ENCODE measurements around the gene BLNK.

GRCh38 chr10:96276426-96276825, 5.1 kb upstream of the BLNK start:
- no peak for TF ChIP-seq REST (IDR thresholded peaks at IDR 0.05; ENCODE audit: insufficient read depth in 1 of 2, low read depth in 2 of 2, low read length in 2 of 2)
- no peak for TF ChIP-seq POLR2AphosphoS5 (IDR thresholded peaks at IDR 0.05; ENCODE audit: low read depth, low read length)
